MM.1S (cell line): ENCODE measurements around the gene CACNA1C.

Experiments used
- DNase-seq: peaks from one replicate; pipeline ENCODE4 v3.0.0-alpha.2; 2015
- H2AFZ ChIP-seq: fragments of 300-600 bp; sonication (generic); 2 replicates; pipeline ENCODE4 v1.6.0; 2016; ENCODE audit warnings: antibody characterized with exemption, low read length
- H3F3A ChIP-seq: fragments of 300-600 bp; sonication (generic); 2 replicates; pipeline ENCODE4 v1.6.1; 2016; ENCODE audit warnings: mild to moderate bottlenecking, antibody characterized with exemption, low read length, moderate library complexity, mixed read lengths; ENCODE audit not compliant: insufficient read depth
- H3K27ac ChIP-seq: fragments of 300-600 bp; sonication (generic); 2 replicates; pipeline ENCODE4 v1.5.1; 2016; ENCODE audit warnings: mild to moderate bottlenecking, low read length
- H3K27me3 ChIP-seq: fragments of 300-600 bp; sonication (generic); replicated peaks from 2 replicates; pipeline ENCODE4 v1.6.0; 2016; ENCODE audit warnings: low read length; ENCODE audit not compliant: insufficient read depth
- H3K36me3 ChIP-seq: fragments of 300-600 bp; sonication (generic); replicated peaks from 2 replicates; pipeline ENCODE4 v1.6.1; 2016; ENCODE audit warnings: mild to moderate bottlenecking, low read length, mixed read lengths; ENCODE audit not compliant: insufficient read depth
- H3K4me1 ChIP-seq: fragments of 300-600 bp; sonication (generic); 2 replicates; pipeline ENCODE4 v1.6.1; 2016; ENCODE audit warnings: low read length, mixed read lengths
- H3K4me2 ChIP-seq: fragments of 300-600 bp; sonication (generic); 2 replicates; pipeline ENCODE4 v1.6.0; 2016; ENCODE audit warnings: low read depth, low read length
- H3K4me3 ChIP-seq: fragments of 300-600 bp; sonication (generic); 2 replicates; pipeline ENCODE4 v1.5.1; 2016; ENCODE audit warnings: low read length, mixed read lengths
- H3K79me2 ChIP-seq: fragments of 300-600 bp; sonication (generic); 2 replicates; pipeline ENCODE4 v1.6.1; 2016; ENCODE audit warnings: mixed run types, low read length, mixed read lengths
- H3K9ac ChIP-seq: fragments of 300-600 bp; sonication (generic); 2 replicates; pipeline ENCODE4 v1.6.1; 2016; ENCODE audit warnings: low read length, mixed read lengths
- H3K9me2 ChIP-seq: fragments of 300-600 bp; sonication (generic); replicated peaks from 2 replicates; pipeline ENCODE4 v1.6.1; 2016; ENCODE audit warnings: mild to moderate bottlenecking, low read length, mixed read lengths; ENCODE audit not compliant: insufficient read depth
- H3K9me3 ChIP-seq: fragments of 300-600 bp; sonication (generic); replicated peaks from 2 replicates; pipeline ENCODE4 v1.6.1; 2016; ENCODE audit warnings: mild to moderate bottlenecking, low read length, mixed read lengths; ENCODE audit not compliant: insufficient read depth
- H4K20me1 ChIP-seq: fragments of 300-600 bp; sonication (generic); 2 replicates; pipeline ENCODE4 v1.6.1; 2016; ENCODE audit warnings: mild to moderate bottlenecking, low read length, moderate library complexity, mixed read lengths; ENCODE audit not compliant: insufficient read depth
- CTCF ChIP-seq: fragments of 300-600 bp; sonication (generic); IDR thresholded peaks from 2 replicates; pipeline ENCODE4 v1.5.1; 2016; ENCODE audit warnings: antibody characterized with exemption, low read length, mixed read lengths
- EZH2 ChIP-seq: fragments of 300-600 bp; sonication (generic); optimal IDR thresholded peaks from 2 replicates; pipeline ENCODE3; 2017; ENCODE audit warnings: low read depth, mild to moderate bottlenecking, antibody characterized with exemption, low read length, mixed read lengths
- EZH2phosphoT487 ChIP-seq: fragments of 300-600 bp; sonication (generic); IDR thresholded peaks from 2 replicates; pipeline ENCODE4 v1.6.1; 2018; ENCODE audit warnings: antibody characterized with exemption, low read length

CACNA1C gene

GRCh38 chr12:2484141-2484776 lies 431.5 kb downstream of the CACNA1C start:
- Histone ChIP-seq H3K9ac (no peak overlapping the region), H3F3A (no peaks in the 10 kb centered on the region), H3K9me3 (no peaks in the 10 kb centered on the region), H3K4me3 (no peak overlapping the region), H3K27ac (no peak overlapping the region), H3K79me2 (no peaks in the 10 kb centered on the region), H3K9me2 (no peaks in the 10 kb centered on the region), H3K4me2 (no peak overlapping the region), H3K4me1 (no peaks in the 10 kb centered on the region), H3K27me3 (no peaks in the 10 kb centered on the region), H2AFZ (no peak overlapping the region), H3K36me3 (no peaks in the 10 kb centered on the region), H4K20me1 (no peaks in the 10 kb centered on the region)
- DNase-seq: no peak
- TF ChIP-seq EZH2phosphoT487 (no peak), EZH2 (no peak), CTCF (no peak)

GRCh38 chr12:2485681-2486080 lies 432.9 kb downstream of the CACNA1C start:
- Histone ChIP-seq H4K20me1 (no peaks in the 10 kb centered on the region), H3K27ac (no peak overlapping the region), H3K4me1 (no peaks in the 10 kb centered on the region), H3K4me2 (no peak overlapping the region), H3K9ac (no peak overlapping the region), H3K4me3 (no peak overlapping the region), H3K9me2 (no peaks in the 10 kb centered on the region), H3F3A (no peaks in the 10 kb centered on the region), H3K27me3 (no peaks in the 10 kb centered on the region), H3K36me3 (no peaks in the 10 kb centered on the region), H2AFZ (no peak overlapping the region), H3K9me3 (no peaks in the 10 kb centered on the region), H3K79me2 (no peaks in the 10 kb centered on the region)
- TF ChIP-seq CTCF (no peak), EZH2phosphoT487 (no peak), EZH2 (no peak)
- no peak for DNase-seq

GRCh38 chr12:2486796-2487195 lies 434.0 kb downstream of the CACNA1C start:
- Histone ChIP-seq H3K79me2 (no peaks in the 10 kb centered on the region), H3K27ac (no peak overlapping the region), H3K36me3 (no peaks in the 10 kb centered on the region), H3K9me2 (no peaks in the 10 kb centered on the region), H3K9ac (no peak overlapping the region), H3K27me3 (no peaks in the 10 kb centered on the region), H3K4me3 (no peak overlapping the region), H3K9me3 (no peaks in the 10 kb centered on the region), H2AFZ (no peak overlapping the region), H3K4me1 (no peaks in the 10 kb centered on the region), H4K20me1 (no peaks in the 10 kb centered on the region), H3F3A (no peaks in the 10 kb centered on the region), H3K4me2 (no peak overlapping the region)
- TF ChIP-seq EZH2 (no peak), EZH2phosphoT487 (no peak), CTCF (no peak)
- DNase-seq: no peak
